Large intestine (tissue), 3 donors: ENCODE results near the gene JAKMIP2. TPM values are rescaled to one million over a fixed set of nuclear protein-coding genes. Genes with fewer than 3 reads are reported as not detected.
"Not testable (repeated sequence)": the region's sequence is repeated elsewhere in the genome, so short reads cannot be mapped to it uniquely, and the experiment has no call there.

ENCODE experiments used
- DNase-seq, 2 donors: peaks; one replicate each; pipeline versions ENCODE4 v3.0.0 to v3.0.0-alpha.2; 2013
- H3K27ac ChIP-seq: one replicate; pipeline ENCODE4 v1.5.1; 2013; ENCODE audit warnings: low read length
- H3K27me3 ChIP-seq: 2 replicates; pipeline ENCODE4 v1.6.1; 2013; ENCODE audit warnings: low read length; ENCODE audit not compliant: control insufficient read depth, insufficient read depth
- H3K36me3 ChIP-seq: 2 replicates; pipeline ENCODE4 v1.6.1; 2013; ENCODE audit warnings: low read length; ENCODE audit not compliant: control insufficient read depth, insufficient read depth
- H3K4me1 ChIP-seq: one replicate; pipeline ENCODE4 v1.6.1; 2013; ENCODE audit warnings: low read length; ENCODE audit not compliant: control insufficient read depth, insufficient read depth
- H3K4me3 ChIP-seq: one replicate; pipeline ENCODE4 v1.5.1; 2013; ENCODE audit warnings: low read length
- H3K9me3 ChIP-seq: one replicate; pipeline ENCODE4 v1.6.1; 2013; ENCODE audit warnings: mild to moderate bottlenecking, low read depth, low read length, moderate library complexity; ENCODE audit not compliant: control insufficient read depth
- WGBS: methylation state at CpG from one replicate; pipeline ENCODE4 v1.1.5; 2013; ENCODE audit warnings: low lambda C conversion rate; ENCODE audit not compliant: insufficient coverage; 5-methylcytosine and 5-hydroxymethylcytosine counted together
- polyA plus RNA-seq: library from polyadenylated mRNA; unstranded; fragments of 120-200 nt; gene quantifications from one replicate; pipeline ENCODE4 v1.2.1, GENCODE V29; 2013

Gene JAKMIP2
- polyA plus RNA-seq, 1 donor = 3.1 TPM

DNA sequence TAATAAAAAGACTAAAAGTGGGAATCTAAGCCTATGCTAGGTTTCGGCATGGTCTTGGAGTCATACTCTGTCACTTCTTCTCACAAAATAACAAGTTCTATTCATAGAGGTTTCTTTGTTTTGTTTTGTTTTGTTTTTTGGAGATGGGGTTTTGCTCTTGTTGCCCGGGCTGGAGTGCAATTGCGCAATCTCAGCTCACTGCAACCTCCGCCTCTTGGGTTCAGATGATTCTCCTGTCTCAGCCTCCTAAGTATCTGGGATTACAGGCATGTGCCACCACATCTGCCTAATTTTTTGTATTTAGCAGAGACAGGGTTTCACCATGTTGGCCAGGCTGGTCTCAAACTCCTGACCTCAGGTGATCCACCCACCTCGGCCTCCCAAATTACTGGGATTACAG is 147.1 kb downstream of the JAKMIP2 start:
- H3K9me3 ChIP-seq, H3K4me1 ChIP-seq, H3K4me3 ChIP-seq, H3K36me3 ChIP-seq, DNase-seq, H3K27ac ChIP-seq, H3K27me3 ChIP-seq: not testable (repeated sequence)
- WGBS = no CpG with 5 or more reads among the region's 5 CpGs

DNA sequence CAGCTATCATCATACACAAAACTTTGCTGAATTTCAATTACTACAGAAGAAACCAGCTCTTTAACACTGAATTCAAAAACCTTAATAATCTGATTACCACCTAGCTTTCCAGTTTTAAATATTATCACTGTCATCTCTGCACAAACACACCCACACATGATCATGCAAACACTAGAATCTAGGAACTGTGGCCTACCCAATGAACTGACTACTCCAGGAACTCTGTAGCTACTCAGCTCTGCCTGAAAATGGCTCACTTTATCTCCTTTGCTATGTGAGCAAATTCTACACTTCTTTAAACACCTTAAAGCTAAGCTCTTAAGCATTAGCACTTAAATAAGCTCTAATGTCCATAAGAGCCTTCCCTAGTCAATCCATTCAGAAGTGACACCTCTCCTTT is 149.4 kb downstream of the JAKMIP2 start:
- Histone ChIP-seq H3K9me3 (no peaks in the 10 kb centered on the region), H3K27ac (no peak overlapping the region), H3K36me3 (no peaks in the 10 kb centered on the region), H3K4me3 (no peak overlapping the region), H3K27me3 (no peaks in the 10 kb centered on the region), H3K4me1 (no peaks in the 10 kb centered on the region)
- DNase-seq = no peak

DNA sequence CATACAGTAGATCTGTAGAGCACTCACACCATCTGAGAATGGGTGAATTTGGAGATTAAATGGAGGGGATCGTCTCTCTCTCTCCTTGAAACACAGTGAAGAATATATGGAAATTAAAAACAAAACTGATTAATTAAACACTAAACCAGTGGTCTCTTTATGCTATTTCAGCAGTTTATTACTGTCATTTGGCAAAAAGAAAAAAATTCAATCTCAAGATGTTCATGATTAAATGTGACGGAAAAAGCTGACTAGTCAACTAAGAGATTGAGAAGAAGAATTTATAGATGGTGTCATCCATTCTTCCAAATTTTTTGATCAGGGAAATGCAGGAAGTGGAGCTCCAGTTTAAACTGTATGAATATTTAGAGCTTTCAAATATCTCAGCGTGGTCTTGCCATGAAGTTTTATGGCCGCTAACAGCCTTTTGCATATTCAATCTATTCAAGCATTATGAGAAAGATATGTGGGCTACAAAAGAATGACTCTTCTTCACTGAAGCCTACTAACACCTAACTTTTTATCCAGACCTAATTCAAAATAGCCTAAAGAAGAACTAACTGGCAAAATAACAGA is 151.0 kb downstream of the JAKMIP2 start:
- Histone ChIP-seq H3K9me3 (no peaks in the 10 kb centered on the region), H3K4me3 (no peak overlapping the region), H3K27ac (no peak overlapping the region), H3K27me3 (no peaks in the 10 kb centered on the region), H3K36me3 (no peaks in the 10 kb centered on the region), H3K4me1 (no peaks in the 10 kb centered on the region)
- WGBS = 100% methylated on average over 3 of the region's 4 CpGs
- DNase-seq = no peak

DNA sequence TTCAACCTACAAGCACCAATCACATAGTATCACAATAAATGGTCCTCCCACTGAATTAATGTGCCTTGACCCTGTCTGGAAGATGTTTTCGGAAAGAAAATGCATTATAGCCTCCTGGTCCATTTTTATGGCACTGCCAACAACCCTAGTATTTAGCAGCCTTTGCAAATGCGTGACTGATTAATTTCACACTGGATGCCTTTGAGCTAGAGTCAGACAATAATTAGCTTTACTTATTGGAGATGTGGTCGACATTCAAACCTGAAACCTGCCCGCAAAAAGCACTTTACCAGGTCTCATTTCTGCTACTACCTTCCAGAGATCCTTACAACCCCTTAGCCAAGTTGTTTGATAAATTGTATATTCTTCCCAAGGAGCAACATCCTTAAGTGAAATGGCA is 153.3 kb downstream of the JAKMIP2 start:
- WGBS = no CpG with 5 or more reads among the region's 4 CpGs
- no peak for DNase-seq
- no peaks in the 10 kb centered on the region for H3K36me3 ChIP-seq

DNA sequence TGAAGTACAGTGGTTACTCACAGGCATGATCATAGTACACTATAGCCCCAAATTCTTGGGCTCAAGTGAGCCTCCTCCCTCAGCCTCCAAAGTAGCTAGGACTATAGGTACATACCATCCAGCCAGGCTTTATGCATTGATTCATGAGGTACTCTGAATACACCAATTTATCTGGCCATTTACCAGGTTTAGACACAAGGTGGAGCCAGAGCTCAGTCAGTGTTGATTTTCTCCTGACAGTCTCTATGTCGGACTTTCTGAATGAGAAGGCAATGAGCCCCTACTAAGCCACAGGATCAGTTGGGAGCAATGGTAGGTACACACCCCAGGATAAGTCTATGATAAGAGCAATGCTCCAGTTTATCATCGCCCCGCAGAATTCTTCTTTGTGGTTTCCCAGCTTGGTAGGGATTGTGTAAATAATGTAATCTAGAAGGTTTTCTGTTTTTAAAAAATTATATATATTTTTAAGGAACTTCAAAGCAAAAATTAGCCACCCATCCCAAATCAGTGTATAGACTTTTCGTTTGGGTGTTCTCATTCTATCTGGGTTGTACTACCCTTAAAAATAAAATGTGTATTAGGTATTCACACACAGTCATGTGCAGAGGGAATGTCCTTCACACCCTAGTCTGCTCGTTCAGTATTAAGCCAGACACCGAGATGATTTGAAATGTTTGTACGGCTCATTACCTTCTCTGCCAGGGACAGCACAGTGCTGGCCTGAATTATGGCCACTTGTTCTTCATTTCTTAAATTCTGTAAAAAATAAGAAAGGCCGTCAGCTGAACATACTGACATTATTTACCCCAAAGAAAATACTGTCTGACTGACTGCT is 154.3 kb downstream of the JAKMIP2 start:
- peak; percentile 62 to 69 for DNase-seq
- H3K4me1 ChIP-seq = no peaks in the 10 kb centered on the region
- no CpG with 5 or more reads among the region's 8 CpGs for WGBS
- H3K27me3 ChIP-seq = no peaks in the 10 kb centered on the region
- H3K4me3 ChIP-seq = no peak overlapping the region
- no peaks in the 10 kb centered on the region for H3K36me3 ChIP-seq
- no peak overlapping the region for H3K27ac ChIP-seq
- no peaks in the 10 kb centered on the region for H3K9me3 ChIP-seq

More for the DNA sequence above, 153.3 kb downstream of the JAKMIP2 start:
- Histone ChIP-seq H3K4me1 (no peaks in the 10 kb centered on the region), H3K9me3 (no peaks in the 10 kb centered on the region), H3K27ac (no peak overlapping the region), H3K4me3 (no peak overlapping the region), H3K27me3 (no peaks in the 10 kb centered on the region)

DNA sequence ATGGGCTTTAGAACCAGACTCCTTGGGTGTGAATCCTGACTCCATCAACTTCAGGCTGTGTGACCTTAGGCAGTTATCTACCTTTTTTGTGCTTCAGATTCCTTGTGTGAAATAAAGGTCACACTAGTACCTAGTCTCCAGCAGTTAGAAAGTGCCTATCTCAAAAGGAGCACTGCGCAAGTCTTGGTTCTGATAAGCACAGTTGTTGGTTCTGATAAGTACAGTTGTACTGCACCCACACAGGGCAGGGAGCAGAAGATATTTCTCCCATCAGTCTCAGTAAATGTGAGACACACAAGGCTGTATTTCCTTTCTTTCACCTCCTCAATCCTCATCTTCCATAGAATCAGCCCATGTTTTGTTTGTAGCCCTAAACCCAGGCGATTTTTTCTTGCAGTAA is 156.1 kb downstream of the JAKMIP2 start:
- H3K27ac ChIP-seq = no peak overlapping the region
- no CpG with 5 or more reads among the region's 2 CpGs for WGBS
- no peaks in the 10 kb centered on the region for H3K27me3 ChIP-seq
- no peak overlapping the region for H3K4me3 ChIP-seq
- H3K36me3 ChIP-seq = no peaks in the 10 kb centered on the region
- no peaks in the 10 kb centered on the region for H3K9me3 ChIP-seq
- peak; percentile 18 to 36 for DNase-seq
- H3K4me1 ChIP-seq = no peaks in the 10 kb centered on the region

DNA sequence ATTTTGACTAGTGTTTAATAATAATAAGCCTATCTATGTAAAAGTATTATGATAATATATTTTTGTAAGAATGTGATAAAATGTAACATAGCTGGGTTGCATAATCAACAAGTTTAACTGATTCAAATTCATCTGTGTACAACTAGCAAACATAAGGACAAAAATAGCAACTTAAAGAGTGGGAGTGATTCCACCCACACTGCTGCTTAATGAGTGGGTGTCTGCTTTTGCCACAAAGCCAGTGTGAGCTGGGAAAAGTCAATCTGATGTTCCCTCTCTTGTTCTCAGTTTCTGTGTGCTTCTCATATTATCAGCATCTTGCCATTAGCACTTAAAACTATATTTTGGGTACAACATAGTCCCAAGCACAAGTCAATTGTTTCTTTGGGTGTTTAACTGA is 161.5 kb downstream of the JAKMIP2 start:
- Histone ChIP-seq H3K36me3 (no peaks in the 10 kb centered on the region), H3K27me3 (no peaks in the 10 kb centered on the region), H3K9me3 (no peaks in the 10 kb centered on the region), H3K4me1 (no peaks in the 10 kb centered on the region), H3K27ac (no peak overlapping the region), H3K4me3 (no peak overlapping the region)
- no peak for DNase-seq

DNA sequence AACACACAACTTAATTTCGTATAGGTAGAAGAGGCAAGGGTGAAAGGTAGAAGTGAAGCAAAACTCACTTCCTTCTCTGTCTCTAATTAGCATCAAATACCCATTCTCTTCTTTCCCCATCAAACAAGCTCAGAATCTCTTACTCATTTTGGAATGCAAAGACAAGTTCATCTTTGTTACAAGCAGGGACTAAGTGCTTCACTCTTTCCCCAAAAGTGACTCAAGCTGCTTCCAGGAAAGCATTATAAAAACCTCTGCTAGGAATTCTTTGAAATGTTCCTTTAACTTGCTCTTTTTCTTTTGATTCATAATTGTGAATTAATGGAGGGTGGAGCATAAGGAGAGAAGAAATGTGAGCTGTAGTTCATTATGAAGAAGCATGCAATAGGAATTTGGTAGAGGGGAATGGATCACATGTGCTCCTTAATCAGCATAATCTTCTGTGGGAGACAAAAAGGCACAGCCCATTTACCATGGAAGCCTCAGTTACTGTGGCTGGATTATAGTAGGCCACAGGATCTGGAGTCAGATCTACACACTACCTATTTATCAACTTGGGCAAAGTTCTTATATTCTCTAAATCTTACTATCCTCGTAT is 163.1 kb downstream of the JAKMIP2 start:
- no peaks in the 10 kb centered on the region for H3K27me3 ChIP-seq
- no peaks in the 10 kb centered on the region for H3K4me1 ChIP-seq
- H3K27ac ChIP-seq = no peak overlapping the region
- no peak overlapping the region for H3K4me3 ChIP-seq
- DNase-seq = no peak
- WGBS = no CpG with 5 or more reads among the region's 2 CpGs
- H3K36me3 ChIP-seq = no peaks in the 10 kb centered on the region
- no peaks in the 10 kb centered on the region for H3K9me3 ChIP-seq

DNA sequence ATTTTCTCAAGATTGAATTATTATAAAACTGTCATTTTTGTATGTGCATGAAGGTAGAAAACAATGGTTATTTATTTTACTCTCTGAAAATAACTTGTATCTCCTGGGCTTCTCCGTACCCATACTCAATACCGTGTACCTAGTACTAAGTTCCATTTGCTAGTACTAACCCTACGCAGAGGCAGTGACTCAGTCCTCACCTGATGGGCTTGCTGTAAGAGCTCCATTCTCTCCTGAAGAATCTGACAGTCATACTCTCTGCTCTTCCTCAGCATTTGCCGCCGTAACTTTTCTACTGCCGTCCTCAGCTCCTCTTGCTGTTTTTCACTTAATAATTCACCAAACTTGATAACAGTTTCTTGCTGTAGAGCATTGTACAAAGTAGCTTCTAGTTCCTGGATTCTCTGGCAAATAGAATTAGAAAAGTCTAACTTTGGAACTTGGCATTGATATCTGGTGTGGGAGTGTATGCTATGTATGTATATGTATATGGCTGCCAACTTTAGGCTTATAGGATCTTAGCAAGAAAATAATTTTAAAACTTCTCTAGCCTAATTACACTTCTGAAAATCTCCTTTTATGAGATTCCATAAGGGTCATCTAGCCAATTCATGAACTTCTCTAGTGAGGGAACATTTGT is 164.7 kb downstream of the JAKMIP2 start:
- WGBS = 60% methylated on average over 4 of the region's 6 CpGs
- Histone ChIP-seq H3K36me3 (no peaks in the 10 kb centered on the region), H3K4me1 (no peaks in the 10 kb centered on the region), H3K9me3 (no peaks in the 10 kb centered on the region), H3K4me3 (no peak overlapping the region), H3K27me3 (no peaks in the 10 kb centered on the region), H3K27ac (no peak overlapping the region)
- peak in 1 of 2 donors; percentile 22 for DNase-seq

DNA sequence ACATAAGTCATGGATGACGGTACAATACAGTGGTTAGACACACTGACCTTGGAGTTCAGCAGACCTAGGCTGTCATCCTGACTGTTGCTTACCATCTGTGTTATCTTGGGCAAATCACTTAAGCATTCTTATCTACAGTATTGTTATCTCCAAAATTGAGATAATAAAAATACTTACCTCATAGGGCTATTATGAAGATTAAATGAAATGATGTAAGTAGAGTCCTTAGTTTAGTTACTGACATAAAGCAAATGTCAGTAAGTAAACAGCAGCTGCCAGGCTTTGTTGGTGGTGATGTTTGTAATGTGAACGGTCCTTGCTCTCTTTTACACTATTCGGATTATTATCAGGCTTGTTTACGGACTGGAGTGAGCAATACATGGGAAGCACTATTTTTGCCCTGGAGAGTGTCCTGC is 165.3 kb downstream of the JAKMIP2 start:
- WGBS = 80% methylated on average over 1 of the region's 4 CpGs
- Histone ChIP-seq H3K36me3 (no peaks in the 10 kb centered on the region), H3K4me1 (no peaks in the 10 kb centered on the region), H3K27ac (no peak overlapping the region), H3K27me3 (no peaks in the 10 kb centered on the region), H3K9me3 (no peaks in the 10 kb centered on the region), H3K4me3 (no peak overlapping the region)
- DNase-seq = no peak
